ENCODE data around the gene ELOB. TPM values are rescaled to one million over a fixed set of nuclear protein-coding genes. Genes with fewer than 3 reads are reported as not detected.
A peak's percentile ranks its signal among the peaks of the same experiment; 100 is the strongest.

The ELOB gene
- total and polyA plus RNA-seq, 2 donors = 287 to 349 TPM

GRCh38 chr16:2779978-2780898 lies 3.2 kb upstream of the ELOB start:
- no peak overlapping the region for H3K27ac ChIP-seq (ENCODE audit: low read depth in 1 of 2, low read length in 1 of 2)
- peaks cover 13 to 23% of the 10 kb centered on the region in 2 donors for H3K27me3 ChIP-seq (ENCODE audit: control insufficient read depth in 2 of 2, insufficient read depth in 1 of 2, low read length in 1 of 2)
- H3K36me3 ChIP-seq (ENCODE audit: control insufficient read depth in 2 of 2, insufficient read depth in 2 of 2, low read length in 1 of 2) = peaks cover 2 to 3% of the 10 kb centered on the region in 2 donors
- WGBS = 94% methylated on average over 17 of the region's 17 CpGs
- no peak overlapping the region for H3K4me3 ChIP-seq (ENCODE audit: low read length in 2 of 2)
- no peak for DNase-seq (ENCODE audit: low read depth in 6 of 9, low spot score in 9 of 9)
- peaks cover 22 to 29% of the 10 kb centered on the region in 2 donors for H3K4me1 ChIP-seq (ENCODE audit: control insufficient read depth in 2 of 2, insufficient read depth in 2 of 2, low read length in 2 of 2)
- H3K9me3 ChIP-seq (ENCODE audit: control insufficient read depth in 2 of 2, insufficient read depth in 1 of 2, low read length in 1 of 2) = peaks cover 0 to 13% of the 10 kb centered on the region in 2 donors

GRCh38 chr16:2779151-2779920 lies 2.3 kb upstream of the ELOB start:
- Histone ChIP-seq H3K27ac (ENCODE audit: low read depth in 1 of 2, low read length in 1 of 2) (no peak overlapping the region), H3K4me3 (ENCODE audit: low read length in 2 of 2) (no peak overlapping the region), H3K9me3 (ENCODE audit: control insufficient read depth in 2 of 2, insufficient read depth in 1 of 2, low read length in 1 of 2) (peaks cover 0 to 13% of the 10 kb centered on the region in 2 donors), H3K36me3 (ENCODE audit: control insufficient read depth in 2 of 2, insufficient read depth in 2 of 2, low read length in 1 of 2) (peaks cover 11 to 12% of the 10 kb centered on the region in 2 donors), H3K27me3 (ENCODE audit: control insufficient read depth in 2 of 2, insufficient read depth in 1 of 2, low read length in 1 of 2) (peaks cover 6 to 14% of the 10 kb centered on the region in 2 donors), H3K4me1 (ENCODE audit: control insufficient read depth in 2 of 2, insufficient read depth in 2 of 2, low read length in 2 of 2) (peaks cover 19 to 25% of the 10 kb centered on the region in 2 donors)
- 95% methylated on average over 23 of the region's 23 CpGs for WGBS
- no peak for DNase-seq (ENCODE audit: low read depth in 6 of 9, low spot score in 9 of 9)

DNA sequence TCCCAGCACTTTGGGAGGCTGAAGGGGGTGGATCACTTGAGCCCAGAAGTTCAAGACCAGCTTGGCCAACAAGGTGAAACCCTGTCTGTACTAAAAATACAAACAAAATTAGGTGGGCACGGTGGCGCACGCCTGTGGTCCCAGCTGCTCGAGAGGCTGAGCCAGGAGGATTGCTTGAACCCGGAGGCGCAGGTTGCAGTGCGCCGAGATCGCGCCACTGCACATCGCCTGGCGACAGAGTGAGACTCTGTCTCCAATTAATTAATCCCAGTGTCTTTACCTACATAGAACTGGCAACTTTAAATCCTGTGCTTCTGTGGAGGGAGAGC lies 1.5 kb upstream of the ELOB start:
- peaks cover 12 to 17% of the 10 kb centered on the region in 2 donors for H3K36me3 ChIP-seq (ENCODE audit: control insufficient read depth in 2 of 2, insufficient read depth in 2 of 2, low read length in 1 of 2)
- peaks cover 0 to 13% of the 10 kb centered on the region in 2 donors for H3K9me3 ChIP-seq (ENCODE audit: control insufficient read depth in 2 of 2, insufficient read depth in 1 of 2, low read length in 1 of 2)
- peak overlapping the region; percentile 95 to 99 for H3K27ac ChIP-seq (ENCODE audit: low read depth in 1 of 2, low read length in 1 of 2)
- H3K4me1 ChIP-seq (ENCODE audit: control insufficient read depth in 2 of 2, insufficient read depth in 2 of 2, low read length in 2 of 2) = peaks cover 19 to 25% of the 10 kb centered on the region in 2 donors
- 97% methylated on average over 12 of the region's 12 CpGs for WGBS
- H3K27me3 ChIP-seq (ENCODE audit: control insufficient read depth in 2 of 2, insufficient read depth in 1 of 2, low read length in 1 of 2) = peaks cover 4 to 7% of the 10 kb centered on the region in 2 donors
- H3K4me3 ChIP-seq (ENCODE audit: low read length in 2 of 2) = peak overlapping the region; percentile 60 to 98
- no peak for DNase-seq (ENCODE audit: low read depth in 6 of 9, low spot score in 9 of 9)

GRCh38 chr16:2777903-2778629 lies 986 bp upstream of the ELOB start:
- peak in 5 of 9 donors; percentile 15 to 69 (median 41) for DNase-seq (ENCODE audit: low read depth in 6 of 9, low spot score in 9 of 9)
- Histone ChIP-seq H3K27ac (ENCODE audit: low read depth in 1 of 2, low read length in 1 of 2) (peak overlapping the region; percentile 95 to 99), H3K36me3 (ENCODE audit: control insufficient read depth in 2 of 2, insufficient read depth in 2 of 2, low read length in 1 of 2) (peaks cover 15 to 22% of the 10 kb centered on the region in 2 donors), H3K27me3 (ENCODE audit: control insufficient read depth in 2 of 2, insufficient read depth in 1 of 2, low read length in 1 of 2) (peaks cover 0 to 2% of the 10 kb centered on the region in 2 donors), H3K4me3 (ENCODE audit: low read length in 2 of 2) (peak overlapping the region; percentile 60 to 98), H3K9me3 (ENCODE audit: control insufficient read depth in 2 of 2, insufficient read depth in 1 of 2, low read length in 1 of 2) (peaks cover 0 to 13% of the 10 kb centered on the region in 2 donors), H3K4me1 (ENCODE audit: control insufficient read depth in 2 of 2, insufficient read depth in 2 of 2, low read length in 2 of 2) (peaks cover 19 to 25% of the 10 kb centered on the region in 2 donors)
- WGBS = 10% methylated on average over 27 of the region's 27 CpGs

- under 1% methylated on average over 72 of the region's 72 CpGs for WGBS
Observed at GRCh38 chr16:2776500-2777139, 460 bp downstream of the ELOB start.

DNA sequence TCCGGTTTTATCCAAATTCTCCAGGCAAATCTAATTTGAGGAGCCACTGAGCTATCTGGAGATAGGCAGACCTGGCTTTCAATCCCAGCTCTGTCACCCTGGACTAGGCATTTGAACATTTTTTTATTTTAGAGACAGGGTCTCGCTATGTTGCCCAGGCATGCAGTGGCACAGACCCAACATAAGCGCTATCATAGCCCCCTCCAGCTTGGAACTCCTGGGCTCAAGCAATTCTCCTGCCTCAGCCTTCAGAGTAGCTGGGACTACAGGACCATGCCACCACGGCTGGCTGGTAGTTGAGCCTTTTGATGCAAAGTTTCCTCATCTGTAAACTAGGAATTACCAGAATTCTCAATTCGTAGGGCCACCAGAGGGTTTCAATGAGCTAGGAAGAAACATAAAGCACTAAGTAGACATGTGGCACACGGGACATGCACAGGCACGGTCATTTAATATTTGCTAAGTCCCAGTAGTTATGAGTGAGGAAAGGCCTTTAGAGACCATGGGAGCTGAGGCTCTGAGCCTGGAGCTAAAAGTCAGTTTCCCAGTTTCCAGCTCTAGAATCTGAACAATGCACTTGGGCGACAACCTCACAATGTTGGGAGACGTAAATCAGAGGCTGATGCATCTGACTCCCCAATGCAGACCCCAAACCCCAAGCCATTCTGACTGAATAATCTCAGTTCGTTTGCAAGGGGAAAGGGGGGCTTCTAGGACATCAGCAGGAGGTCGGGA lies 1.1 kb downstream of the ELOB start:
- Histone ChIP-seq H3K9me3 (ENCODE audit: control insufficient read depth in 2 of 2, insufficient read depth in 1 of 2, low read length in 1 of 2) (peaks cover 0 to 13% of the 10 kb centered on the region in 2 donors), H3K27ac (ENCODE audit: low read depth in 1 of 2, low read length in 1 of 2) (no peak overlapping the region), H3K4me1 (ENCODE audit: control insufficient read depth in 2 of 2, insufficient read depth in 2 of 2, low read length in 2 of 2) (peaks cover 19 to 25% of the 10 kb centered on the region in 2 donors), H3K27me3 (ENCODE audit: control insufficient read depth in 2 of 2, insufficient read depth in 1 of 2, low read length in 1 of 2) (no peaks in the 10 kb centered on the region), H3K36me3 (ENCODE audit: control insufficient read depth in 2 of 2, insufficient read depth in 2 of 2, low read length in 1 of 2) (peaks cover 32 to 42% of the 10 kb centered on the region in 2 donors), H3K4me3 (ENCODE audit: low read length in 2 of 2) (peak overlapping the region; percentile 60 to 79)
- WGBS = 73% methylated on average over 11 of the region's 11 CpGs
- DNase-seq (ENCODE audit: low read depth in 6 of 9, low spot score in 9 of 9) = no peak

More at GRCh38 chr16:2776500-2777139, 460 bp downstream of the ELOB start:
- H3K4me3 ChIP-seq (ENCODE audit: low read length in 2 of 2) = peak overlapping the region; percentile 60 to 79
- H3K9me3 ChIP-seq (ENCODE audit: control insufficient read depth in 2 of 2, insufficient read depth in 1 of 2, low read length in 1 of 2) = peaks cover 0 to 13% of the 10 kb centered on the region in 2 donors
- H3K27me3 ChIP-seq (ENCODE audit: control insufficient read depth in 2 of 2, insufficient read depth in 1 of 2, low read length in 1 of 2) = no peaks in the 10 kb centered on the region
- H3K4me1 ChIP-seq (ENCODE audit: control insufficient read depth in 2 of 2, insufficient read depth in 2 of 2, low read length in 2 of 2) = peaks cover 19 to 25% of the 10 kb centered on the region in 2 donors
- peaks cover 25 to 35% of the 10 kb centered on the region in 2 donors for H3K36me3 ChIP-seq (ENCODE audit: control insufficient read depth in 2 of 2, insufficient read depth in 2 of 2, low read length in 1 of 2)
- peak overlapping the region; percentile 30 to 53 for H3K27ac ChIP-seq (ENCODE audit: low read depth in 1 of 2, low read length in 1 of 2)
- peak in 2 of 9 donors; percentile 18 to 33 for DNase-seq (ENCODE audit: low read depth in 6 of 9, low spot score in 9 of 9)

- peaks cover 19 to 25% of the 10 kb centered on the region in 2 donors for H3K4me1 ChIP-seq (ENCODE audit: control insufficient read depth in 2 of 2, insufficient read depth in 2 of 2, low read length in 2 of 2)
- peaks cover 0 to 13% of the 10 kb centered on the region in 2 donors for H3K9me3 ChIP-seq (ENCODE audit: control insufficient read depth in 2 of 2, insufficient read depth in 1 of 2, low read length in 1 of 2)
- WGBS = 96% methylated on average over 7 of the region's 7 CpGs
- peaks cover 39 to 48% of the 10 kb centered on the region in 2 donors for H3K36me3 ChIP-seq (ENCODE audit: control insufficient read depth in 2 of 2, insufficient read depth in 2 of 2, low read length in 1 of 2)
- H3K27me3 ChIP-seq (ENCODE audit: control insufficient read depth in 2 of 2, insufficient read depth in 1 of 2, low read length in 1 of 2) = no peaks in the 10 kb centered on the region
- no peak overlapping the region for H3K4me3 ChIP-seq (ENCODE audit: low read length in 2 of 2)
- no peak overlapping the region for H3K27ac ChIP-seq (ENCODE audit: low read depth in 1 of 2, low read length in 1 of 2)
- DNase-seq (ENCODE audit: low read depth in 6 of 9, low spot score in 9 of 9) = no peak
Observed at GRCh38 chr16:2775131-2775716, 1.9 kb downstream of the ELOB start.

Data from thymus (tissue), 11 donors.